Measurements from ENCODE around the gene LIX1. TPM values are rescaled to one million over a fixed set of nuclear protein-coding genes. Genes with fewer than 3 reads are reported as not detected.

Gene LIX1
- total RNA-seq, 1 experiment from 2014 or later, result not detected

DNA sequence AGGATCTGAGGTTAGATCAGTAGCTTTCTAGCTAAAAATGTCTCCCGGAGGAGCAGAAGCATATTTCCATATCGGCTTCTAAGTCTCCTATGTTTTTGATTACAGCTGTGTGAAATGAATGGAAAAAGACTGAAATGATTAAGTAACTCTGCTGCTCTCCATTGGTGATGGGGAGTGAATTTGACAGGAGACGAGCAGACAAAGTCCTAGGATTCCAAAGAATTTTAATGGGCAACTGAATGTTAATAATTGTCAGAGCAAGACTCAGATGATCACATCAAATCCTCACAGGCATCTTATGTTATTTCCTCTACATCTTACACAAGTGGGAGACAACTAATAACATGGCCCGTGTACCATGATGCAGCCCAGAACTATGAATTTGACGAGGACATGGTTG lies 66.8 kb downstream of the LIX1 start:
- POLR2A ChIA-PET, result no interaction called here

More for the DNA sequence above, 66.8 kb downstream of the LIX1 start:
- TF ChIP-seq, protein P1, sequence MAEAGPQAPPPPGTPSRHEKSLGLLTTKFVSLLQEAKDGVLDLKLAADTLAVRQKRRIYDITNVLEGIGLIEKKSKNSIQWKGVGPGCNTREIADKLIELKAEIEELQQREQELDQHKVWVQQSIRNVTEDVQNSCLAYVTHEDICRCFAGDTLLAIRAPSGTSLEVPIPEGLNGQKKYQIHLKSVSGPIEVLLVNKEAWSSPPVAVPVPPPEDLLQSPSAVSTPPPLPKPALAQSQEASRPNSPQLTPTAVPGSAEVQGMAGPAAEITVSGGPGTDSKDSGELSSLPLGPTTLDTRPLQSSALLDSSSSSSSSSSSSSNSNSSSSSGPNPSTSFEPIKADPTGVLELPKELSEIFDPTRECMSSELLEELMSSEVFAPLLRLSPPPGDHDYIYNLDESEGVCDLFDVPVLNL (CRISPR knock-in tag; IDR thresholded peaks at IDR 0.05; ENCODE audit: borderline replicate concordance, low read depth), result no peak
- TF ChIP-seq, protein P2, sequence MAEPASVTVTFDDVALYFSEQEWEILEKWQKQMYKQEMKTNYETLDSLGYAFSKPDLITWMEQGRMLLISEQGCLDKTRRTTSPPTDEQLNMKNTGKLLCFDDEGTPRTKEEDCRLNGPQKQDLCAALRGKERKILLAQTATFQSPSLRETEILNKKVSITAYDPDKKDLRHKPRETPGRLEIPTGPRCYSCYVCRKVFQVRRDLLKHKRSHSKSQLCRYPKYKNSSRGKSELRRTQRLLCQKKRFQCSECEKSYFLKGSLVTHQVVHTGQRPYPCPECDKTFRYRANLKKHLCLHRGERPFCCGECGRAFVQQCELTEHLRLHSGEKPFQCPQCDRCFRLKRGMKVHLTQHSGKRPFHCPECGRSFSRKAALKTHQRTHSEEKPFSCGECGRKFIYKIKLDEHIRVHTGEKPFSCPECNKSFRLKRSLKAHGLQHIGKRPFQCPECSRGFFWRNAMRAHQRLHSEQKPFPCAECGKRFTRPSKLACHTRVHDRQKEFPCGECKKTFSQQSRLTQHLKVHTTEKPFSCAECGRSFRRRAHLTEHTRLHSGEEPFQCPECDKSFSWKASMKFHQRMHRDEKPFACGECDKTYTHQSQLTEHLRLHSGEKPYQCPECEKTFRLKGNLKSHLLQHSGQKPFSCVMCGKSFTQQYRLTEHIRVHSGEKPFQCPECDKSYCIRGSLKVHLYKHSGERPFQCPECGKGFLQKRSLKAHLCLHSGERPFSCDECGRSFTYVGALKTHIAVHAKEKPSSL (CRISPR knock-in tag; conservative IDR thresholded peaks at IDR 0.05), result no peak
- TF ChIP-seq, protein P3, sequence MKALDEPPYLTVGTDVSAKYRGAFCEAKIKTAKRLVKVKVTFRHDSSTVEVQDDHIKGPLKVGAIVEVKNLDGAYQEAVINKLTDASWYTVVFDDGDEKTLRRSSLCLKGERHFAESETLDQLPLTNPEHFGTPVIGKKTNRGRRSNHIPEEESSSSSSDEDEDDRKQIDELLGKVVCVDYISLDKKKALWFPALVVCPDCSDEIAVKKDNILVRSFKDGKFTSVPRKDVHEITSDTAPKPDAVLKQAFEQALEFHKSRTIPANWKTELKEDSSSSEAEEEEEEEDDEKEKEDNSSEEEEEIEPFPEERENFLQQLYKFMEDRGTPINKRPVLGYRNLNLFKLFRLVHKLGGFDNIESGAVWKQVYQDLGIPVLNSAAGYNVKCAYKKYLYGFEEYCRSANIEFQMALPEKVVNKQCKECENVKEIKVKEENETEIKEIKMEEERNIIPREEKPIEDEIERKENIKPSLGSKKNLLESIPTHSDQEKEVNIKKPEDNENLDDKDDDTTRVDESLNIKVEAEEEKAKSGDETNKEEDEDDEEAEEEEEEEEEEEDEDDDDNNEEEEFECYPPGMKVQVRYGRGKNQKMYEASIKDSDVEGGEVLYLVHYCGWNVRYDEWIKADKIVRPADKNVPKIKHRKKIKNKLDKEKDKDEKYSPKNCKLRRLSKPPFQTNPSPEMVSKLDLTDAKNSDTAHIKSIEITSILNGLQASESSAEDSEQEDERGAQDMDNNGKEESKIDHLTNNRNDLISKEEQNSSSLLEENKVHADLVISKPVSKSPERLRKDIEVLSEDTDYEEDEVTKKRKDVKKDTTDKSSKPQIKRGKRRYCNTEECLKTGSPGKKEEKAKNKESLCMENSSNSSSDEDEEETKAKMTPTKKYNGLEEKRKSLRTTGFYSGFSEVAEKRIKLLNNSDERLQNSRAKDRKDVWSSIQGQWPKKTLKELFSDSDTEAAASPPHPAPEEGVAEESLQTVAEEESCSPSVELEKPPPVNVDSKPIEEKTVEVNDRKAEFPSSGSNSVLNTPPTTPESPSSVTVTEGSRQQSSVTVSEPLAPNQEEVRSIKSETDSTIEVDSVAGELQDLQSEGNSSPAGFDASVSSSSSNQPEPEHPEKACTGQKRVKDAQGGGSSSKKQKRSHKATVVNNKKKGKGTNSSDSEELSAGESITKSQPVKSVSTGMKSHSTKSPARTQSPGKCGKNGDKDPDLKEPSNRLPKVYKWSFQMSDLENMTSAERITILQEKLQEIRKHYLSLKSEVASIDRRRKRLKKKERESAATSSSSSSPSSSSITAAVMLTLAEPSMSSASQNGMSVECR (CRISPR knock-in tag; IDR thresholded peaks at IDR 0.05; ENCODE audit: borderline replicate concordance), result no peak
- TF ChIP-seq SOX15 (CRISPR knock-in tag; IDR thresholded peaks at IDR 0.05) (no peak), FOXP1 (CRISPR knock-in tag; IDR thresholded peaks at IDR 0.05; ENCODE audit: borderline replicate concordance) (no peak), GABPB1 (CRISPR knock-in tag; IDR thresholded peaks at IDR 0.05) (no peak), TP53 (CRISPR knock-in tag; IDR thresholded peaks at IDR 0.05) (no peak), SMAD4 (CRISPR knock-in tag; IDR thresholded peaks at IDR 0.05) (no peak)
- TF ChIP-seq, protein P4, sequence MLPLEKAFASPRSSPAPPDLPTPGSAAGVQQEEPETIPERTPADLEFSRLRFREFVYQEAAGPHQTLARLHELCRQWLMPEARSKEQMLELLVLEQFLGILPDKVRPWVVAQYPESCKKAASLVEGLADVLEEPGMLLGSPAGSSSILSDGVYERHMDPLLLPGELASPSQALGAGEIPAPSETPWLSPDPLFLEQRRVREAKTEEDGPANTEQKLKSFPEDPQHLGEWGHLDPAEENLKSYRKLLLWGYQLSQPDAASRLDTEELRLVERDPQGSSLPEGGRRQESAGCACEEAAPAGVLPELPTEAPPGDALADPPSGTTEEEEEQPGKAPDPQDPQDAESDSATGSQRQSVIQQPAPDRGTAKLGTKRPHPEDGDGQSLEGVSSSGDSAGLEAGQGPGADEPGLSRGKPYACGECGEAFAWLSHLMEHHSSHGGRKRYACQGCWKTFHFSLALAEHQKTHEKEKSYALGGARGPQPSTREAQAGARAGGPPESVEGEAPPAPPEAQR (CRISPR knock-in tag; IDR thresholded peaks at IDR 0.05), result no peak
- TF ChIP-seq, protein P5, sequence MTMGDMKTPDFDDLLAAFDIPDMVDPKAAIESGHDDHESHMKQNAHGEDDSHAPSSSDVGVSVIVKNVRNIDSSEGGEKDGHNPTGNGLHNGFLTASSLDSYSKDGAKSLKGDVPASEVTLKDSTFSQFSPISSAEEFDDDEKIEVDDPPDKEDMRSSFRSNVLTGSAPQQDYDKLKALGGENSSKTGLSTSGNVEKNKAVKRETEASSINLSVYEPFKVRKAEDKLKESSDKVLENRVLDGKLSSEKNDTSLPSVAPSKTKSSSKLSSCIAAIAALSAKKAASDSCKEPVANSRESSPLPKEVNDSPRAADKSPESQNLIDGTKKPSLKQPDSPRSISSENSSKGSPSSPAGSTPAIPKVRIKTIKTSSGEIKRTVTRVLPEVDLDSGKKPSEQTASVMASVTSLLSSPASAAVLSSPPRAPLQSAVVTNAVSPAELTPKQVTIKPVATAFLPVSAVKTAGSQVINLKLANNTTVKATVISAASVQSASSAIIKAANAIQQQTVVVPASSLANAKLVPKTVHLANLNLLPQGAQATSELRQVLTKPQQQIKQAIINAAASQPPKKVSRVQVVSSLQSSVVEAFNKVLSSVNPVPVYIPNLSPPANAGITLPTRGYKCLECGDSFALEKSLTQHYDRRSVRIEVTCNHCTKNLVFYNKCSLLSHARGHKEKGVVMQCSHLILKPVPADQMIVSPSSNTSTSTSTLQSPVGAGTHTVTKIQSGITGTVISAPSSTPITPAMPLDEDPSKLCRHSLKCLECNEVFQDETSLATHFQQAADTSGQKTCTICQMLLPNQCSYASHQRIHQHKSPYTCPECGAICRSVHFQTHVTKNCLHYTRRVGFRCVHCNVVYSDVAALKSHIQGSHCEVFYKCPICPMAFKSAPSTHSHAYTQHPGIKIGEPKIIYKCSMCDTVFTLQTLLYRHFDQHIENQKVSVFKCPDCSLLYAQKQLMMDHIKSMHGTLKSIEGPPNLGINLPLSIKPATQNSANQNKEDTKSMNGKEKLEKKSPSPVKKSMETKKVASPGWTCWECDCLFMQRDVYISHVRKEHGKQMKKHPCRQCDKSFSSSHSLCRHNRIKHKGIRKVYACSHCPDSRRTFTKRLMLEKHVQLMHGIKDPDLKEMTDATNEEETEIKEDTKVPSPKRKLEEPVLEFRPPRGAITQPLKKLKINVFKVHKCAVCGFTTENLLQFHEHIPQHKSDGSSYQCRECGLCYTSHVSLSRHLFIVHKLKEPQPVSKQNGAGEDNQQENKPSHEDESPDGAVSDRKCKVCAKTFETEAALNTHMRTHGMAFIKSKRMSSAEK (CRISPR knock-in tag; IDR thresholded peaks at IDR 0.05; ENCODE audit: borderline replicate concordance), result no peak
- no peak overlapping the region for H3K27ac Mint-ChIP-seq
- H3K4me1 Mint-ChIP-seq, result no peaks in the 10 kb centered on the region
- H3K36me3 Mint-ChIP-seq, result no peaks in the 10 kb centered on the region
- no peaks in the 10 kb centered on the region for H3K27me3 Mint-ChIP-seq (ENCODE audit: low read depth)
- ATAC-seq (no peak), DNase-seq (ENCODE audit: low spot score) (no peak)
- no peaks in the 10 kb centered on the region for H3K9me3 Mint-ChIP-seq
- H3K4me3 Mint-ChIP-seq, result no peak overlapping the region
- CTCF ChIA-PET, result no interaction called here
